HPDE6-E6E7 (cell line): Measurements from ENCODE around the gene PTPRG.

Source experiments
- DNase-seq: peaks from one replicate; pipeline ENCODE4 v3.0.0; 2011; ENCODE audit warnings: missing footprints; ENCODE audit errors: extremely low spot score

PTPRG gene

DNA sequence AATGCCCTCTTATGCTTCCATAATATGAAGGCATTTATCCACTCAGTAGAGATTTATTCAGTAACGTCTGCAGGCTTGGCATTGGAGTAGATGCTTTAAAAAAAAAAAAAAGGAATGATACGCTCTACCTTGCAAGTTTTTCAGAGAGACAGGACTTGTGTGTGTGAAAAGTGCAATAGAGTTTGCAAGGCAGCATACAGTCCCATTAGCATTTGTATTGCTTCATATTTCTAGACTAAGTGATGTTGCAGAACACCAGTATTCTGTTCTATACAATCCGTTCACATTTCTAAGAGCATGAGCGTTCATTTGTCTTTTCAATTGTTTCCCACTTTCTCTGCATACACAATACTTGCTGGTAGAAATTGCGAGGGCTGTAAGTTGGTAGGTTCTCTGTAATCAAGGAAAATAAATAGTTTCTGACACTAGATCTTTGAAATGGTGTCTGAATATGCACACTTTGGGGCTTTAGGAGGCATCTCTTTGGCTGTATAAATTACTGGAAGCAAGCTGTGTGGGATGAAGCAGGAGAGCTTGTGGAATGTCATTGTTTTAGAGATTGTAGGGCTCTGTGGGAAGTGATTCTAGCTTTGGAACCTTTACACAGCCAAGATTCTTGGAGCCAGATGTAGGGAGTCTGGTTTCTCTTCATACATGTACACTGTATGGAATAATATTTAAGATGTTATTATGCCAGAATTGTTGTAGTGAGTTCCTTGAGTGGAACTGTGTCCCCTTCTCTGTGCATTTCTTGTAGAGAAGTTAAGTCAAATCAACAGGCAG, 549.3 kb downstream of the PTPRG start:
- no peak for DNase-seq

DNA sequence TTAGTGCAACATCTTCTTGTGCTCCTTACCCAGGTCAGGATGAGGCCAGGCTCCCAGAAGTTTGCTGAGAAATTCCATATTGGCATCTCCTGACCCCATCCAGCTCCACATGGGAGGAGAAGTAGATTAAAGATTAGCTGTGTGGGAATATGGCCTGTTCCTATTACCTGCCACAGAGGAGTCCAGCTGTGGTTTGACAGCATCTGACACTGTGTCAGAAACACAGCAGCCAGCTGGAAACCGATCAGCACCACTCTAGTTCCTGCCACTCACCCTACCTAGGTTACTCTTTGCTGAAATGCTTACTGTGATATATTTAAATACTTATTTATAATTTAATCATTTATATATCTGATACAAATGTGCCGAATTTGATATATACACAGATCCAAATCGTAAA, 551.7 kb downstream of the PTPRG start:
- no peak for DNase-seq

DNA sequence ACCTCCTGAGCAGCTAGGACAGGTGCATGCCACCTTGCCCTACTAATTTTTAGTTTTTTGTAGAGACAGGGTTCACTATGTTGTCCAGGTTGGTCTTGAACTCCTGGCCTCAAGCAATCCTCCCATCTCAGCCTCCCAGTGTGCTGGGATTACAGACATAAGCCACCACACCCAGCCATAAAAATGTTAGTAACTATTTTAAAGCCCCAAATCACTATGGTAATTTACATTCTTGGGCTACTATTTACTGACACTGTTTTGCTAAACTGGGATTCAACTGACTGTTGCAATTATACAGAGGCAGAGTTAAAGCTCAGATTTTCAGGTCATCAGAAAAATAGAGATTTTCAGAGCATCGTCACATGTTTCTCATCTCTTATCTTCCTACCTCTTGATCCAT, 553.4 kb downstream of the PTPRG start:
- DNase-seq, result no peak

DNA sequence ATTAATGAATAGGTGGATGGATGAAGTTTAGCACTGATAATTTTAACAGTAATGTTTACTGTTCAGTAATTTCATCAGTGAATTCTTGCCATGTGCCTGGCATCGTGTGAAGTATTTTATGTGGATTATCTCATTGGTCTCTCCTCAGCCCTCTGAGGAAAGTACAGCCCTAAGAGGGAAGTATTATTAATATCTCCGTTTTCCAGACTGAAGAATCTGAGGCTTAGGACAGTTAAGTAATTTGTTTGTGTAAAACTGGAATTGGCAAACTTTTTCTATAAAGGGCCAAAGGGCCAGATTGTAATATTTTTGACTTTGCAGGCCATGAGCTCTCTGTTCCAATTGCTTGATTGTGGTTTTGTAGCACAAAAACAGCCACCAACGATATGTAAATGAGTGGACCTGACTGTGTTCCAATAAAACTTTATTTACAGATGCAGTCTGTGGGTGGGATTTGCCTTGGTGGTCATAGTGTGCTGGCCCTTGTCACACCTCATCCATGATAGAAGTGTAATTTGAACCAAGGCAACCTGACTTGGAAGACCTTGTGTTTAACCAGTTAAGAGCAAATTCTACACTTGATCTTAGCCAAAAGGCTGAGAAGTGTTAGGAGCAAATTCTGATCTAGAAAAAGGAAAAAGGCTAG, 556.7 kb downstream of the PTPRG start:
- DNase-seq, result no peak

DNA sequence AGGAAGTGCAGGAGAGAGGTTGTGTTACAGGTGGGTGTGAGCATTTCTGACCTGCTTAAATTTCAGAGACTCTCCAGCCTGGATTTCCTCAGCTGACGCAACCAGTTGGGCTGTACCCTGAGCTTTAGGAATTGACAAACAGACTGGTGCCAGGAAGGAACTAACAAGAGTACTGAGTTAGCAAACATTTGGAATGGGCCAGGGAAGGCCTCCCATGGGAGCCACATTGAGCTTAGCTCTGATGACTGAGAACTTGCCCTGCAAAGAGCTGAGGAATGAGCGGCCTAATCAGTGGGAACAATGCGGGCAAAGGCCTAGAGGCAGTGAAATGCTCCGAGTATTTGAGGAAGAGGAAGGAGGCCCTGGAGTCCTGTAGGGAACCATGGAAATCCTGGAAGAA, 557.8 kb downstream of the PTPRG start:
- DNase-seq, result no peak

DNA sequence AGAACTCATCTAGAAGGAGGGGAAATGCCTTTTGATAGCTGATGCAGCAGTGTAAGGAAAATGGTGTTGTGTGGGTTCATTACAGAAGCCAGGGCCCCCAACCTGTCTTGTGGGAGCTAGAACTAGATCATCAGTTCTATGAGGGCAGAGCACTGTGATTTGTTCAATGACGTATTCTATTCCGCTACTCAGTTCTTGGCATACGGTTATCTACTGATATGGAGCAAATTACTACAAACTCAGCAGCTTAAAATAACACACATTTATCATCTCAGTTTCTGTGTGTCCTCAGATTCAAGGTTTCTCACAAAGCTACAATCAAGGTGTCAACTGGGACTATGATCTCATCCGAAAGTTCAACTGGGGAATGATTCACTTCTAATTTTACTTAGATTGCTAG, 561.4 kb downstream of the PTPRG start:
- DNase-seq, result no peak

DNA sequence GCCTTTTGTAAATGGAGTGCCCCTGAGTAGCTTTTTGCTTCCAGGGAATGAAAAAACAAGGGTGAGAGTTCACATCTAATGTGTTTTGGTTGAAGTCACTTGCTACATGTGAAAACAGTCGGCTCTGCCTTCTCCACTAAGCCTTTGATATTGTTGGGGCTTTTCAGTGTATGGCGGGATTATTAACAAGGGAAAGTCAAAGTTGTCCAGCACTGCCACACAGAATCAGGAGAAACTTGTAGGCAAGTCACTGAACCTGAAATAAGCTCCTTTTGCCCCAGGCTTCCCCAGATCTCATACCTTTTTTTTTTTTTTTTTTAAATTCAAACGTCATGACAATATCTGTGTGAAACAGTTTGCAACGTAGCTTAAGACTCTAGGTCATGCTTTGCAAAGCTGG, 564.0 kb downstream of the PTPRG start:
- no peak for DNase-seq

DNA sequence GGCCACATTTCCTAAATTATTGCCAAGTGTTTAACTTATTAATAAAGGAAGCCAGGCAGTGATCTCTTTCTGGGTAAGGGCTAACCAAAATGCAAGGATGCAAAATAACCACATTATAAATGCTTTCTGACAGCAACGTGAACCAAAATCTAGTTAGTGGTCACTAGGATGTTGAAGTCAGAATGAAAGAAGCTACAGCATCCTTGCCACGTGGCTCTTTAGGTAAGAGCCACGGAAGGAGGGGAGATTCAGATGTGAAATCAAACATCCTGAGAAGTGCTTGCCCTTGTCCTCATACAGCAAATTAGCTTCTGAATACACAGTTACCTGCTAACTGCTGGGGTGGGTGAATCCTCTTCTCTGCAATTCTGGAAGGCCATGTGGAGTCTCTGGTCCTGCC, 565.7 kb downstream of the PTPRG start:
- DNase-seq, result no peak

DNA sequence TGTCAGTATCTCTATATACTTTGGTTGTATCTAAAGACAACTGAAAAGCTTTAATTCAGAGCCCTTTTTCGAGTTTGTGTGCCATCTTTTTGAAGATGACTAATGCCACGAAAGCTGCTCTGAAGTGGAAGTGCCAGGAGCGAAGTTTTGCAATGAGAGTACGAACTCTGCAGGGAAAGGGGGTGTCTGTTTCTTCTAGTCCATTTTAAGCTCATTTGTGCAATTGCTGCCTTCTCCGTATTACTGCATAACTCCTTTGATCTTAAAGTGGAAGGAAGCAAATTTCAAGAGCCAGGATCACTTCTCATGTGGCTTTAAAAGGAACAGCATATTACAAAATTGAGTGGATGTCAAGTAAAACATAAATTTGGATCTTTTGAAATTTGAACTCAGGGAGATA, 566.7 kb downstream of the PTPRG start:
- DNase-seq, result no peak

DNA sequence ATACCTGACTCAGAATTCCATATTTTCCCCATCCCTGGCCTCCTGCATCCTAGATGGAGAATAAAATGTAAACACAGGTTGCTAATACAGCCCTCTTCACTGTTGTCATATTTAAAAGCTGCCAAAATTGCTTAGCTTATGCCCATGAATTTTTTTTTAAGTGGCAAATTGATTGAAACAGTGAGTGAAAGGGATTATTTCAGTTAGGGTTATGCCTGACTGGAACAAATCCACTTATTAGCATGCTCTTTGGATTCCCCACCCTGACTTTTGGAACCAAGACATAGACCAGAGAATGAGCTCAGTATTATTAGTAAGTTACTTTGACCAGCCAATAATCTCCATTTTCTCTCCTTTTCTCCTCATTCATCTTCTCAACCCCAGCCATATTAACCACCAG, 567.3 kb downstream of the PTPRG start:
- DNase-seq, result no peak

DNA sequence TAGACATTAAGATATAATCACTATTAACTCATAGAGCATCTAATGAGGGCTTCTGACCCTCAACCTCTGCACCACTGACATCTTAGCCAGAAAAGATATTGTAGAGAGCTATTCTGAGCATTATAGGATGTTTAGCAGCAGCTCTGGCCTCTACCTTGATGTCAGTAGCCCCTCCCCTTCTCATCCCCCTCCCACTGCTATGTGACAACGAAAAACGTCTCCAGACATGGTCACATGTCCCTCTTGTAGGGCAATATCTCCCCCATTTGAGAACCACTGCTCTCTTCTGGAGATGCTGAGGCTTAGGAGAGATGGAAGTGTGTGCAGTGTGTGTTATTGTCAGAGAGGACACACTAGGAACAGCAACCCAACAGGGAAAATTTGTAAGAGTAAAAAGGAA, 569.7 kb downstream of the PTPRG start:
- DNase-seq, result no peak

DNA sequence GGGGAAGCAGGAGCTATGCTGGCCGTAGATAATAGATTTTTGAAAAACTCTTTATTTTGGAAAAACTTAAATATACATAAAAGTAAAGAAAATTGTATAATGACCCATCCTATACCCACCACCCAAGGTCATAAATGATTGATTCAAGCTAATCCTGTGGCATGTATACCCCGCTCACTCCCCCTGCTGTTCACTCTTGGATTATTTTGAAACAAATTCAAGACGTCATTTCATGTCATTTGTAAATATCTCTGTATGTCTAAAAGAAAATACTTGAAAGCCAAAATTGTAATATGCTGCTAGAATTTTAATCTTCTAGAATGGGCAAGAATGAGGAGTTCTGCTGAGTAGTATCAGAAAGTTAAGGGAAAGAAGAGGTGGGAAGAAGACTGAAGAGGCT, 570.2 kb downstream of the PTPRG start:
- DNase-seq, result no peak

DNA sequence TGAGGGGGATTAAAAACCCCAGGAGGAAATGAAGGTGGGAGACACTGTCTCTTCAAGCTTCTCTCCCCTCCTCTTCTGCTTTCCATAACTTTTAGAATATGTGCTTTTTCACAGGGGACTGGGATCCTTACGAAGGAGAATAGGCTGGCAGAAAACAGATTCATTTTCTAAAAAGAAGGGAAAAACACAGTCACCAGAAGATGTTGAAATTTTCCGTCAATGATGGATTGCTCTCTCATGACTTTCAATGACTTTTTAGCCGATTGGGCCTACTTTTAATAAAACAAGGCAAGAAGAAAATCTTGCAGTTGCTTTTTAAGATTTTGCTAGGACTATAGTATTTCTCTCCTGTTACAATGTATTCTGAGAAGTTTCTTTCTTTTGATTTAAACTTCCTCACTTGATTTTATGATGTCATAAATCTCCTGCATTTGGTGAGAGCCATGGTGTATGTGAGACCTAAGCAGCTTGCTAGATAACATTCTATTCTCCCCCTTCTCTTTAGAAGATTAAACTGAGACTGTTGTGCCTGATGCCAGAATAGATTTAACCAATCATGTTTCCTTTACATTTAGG, 570.7 kb downstream of the PTPRG start:
- no peak for DNase-seq

DNA sequence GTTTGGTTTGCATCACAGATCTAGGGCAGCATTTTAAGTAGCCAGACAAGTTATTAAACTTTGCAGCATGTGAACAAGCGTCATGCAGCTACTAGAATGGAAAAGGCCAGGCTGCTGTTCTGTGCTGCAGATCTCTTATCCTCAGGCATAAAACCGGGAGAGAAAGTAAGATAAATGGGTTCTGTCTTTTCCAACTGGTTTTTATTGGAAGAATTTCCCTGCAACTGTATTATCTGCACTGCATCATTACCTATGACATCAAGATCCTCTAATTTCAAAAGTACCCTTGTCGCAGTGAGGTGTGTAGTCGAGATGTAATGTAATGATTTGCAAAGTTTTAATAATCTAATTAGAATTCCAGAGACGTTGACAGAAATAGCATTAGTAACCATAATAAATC, 571.6 kb downstream of the PTPRG start:
- no peak for DNase-seq

DNA sequence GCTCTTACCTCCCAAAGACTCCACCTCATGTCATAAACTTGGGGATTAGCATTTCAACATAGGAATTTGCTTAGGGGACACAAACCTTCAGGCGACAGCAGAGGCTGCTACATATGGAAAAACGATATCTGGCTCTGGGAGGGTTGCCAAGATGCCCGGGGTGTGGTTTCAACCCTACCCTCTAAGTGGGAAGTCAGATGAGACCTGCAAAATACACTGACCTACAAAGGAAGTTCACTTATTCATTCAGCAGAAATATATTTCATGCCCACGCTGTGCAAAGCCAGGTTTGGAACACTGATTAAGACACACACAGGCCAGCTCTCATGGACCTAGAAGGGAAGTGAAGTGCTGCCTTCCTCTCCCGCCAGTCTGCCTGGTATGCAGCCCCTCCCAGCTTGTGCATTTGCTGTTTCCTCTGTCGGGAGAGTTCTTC, 572.7 kb downstream of the PTPRG start:
- DNase-seq, result no peak

DNA sequence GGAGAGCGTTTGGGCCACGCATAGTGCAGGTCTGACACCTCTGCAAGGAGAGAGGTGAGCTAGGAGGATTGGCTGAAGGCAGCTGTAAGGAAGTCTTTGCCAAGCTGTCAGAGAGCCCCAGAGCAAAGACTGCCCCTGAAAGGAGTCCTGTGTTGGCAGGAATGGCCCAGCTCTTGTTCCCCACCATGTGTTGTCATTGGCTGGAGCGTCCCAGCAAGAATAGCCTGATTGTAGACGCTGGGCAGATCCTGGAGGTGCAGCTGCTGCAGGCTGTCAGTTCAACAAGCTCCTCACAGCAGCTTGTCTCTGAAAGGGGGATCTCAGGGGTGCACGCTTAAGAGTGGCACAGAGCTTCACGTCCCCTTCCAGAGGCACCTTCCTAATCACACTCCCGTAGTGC, 574.4 kb downstream of the PTPRG start:
- no peak for DNase-seq

DNA sequence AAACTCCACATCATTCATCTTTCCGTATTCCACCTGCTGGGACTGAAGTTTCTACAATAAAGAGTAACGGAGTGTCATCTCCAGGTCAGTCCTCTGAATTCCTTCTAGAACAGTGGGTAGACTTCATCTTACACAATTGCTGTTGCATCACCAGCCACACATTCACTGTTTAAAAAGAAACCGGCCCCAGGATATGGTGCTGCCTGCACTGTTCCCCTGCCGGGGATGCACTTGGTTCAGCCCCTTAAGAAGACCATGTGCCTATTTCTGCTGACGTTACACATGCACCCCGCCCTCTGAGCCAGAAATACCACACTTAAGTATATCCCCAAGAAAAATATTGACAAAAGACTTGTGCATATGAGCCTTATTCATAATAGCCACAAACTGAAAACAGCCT, 578.6 kb downstream of the PTPRG start:
- no peak for DNase-seq

DNA sequence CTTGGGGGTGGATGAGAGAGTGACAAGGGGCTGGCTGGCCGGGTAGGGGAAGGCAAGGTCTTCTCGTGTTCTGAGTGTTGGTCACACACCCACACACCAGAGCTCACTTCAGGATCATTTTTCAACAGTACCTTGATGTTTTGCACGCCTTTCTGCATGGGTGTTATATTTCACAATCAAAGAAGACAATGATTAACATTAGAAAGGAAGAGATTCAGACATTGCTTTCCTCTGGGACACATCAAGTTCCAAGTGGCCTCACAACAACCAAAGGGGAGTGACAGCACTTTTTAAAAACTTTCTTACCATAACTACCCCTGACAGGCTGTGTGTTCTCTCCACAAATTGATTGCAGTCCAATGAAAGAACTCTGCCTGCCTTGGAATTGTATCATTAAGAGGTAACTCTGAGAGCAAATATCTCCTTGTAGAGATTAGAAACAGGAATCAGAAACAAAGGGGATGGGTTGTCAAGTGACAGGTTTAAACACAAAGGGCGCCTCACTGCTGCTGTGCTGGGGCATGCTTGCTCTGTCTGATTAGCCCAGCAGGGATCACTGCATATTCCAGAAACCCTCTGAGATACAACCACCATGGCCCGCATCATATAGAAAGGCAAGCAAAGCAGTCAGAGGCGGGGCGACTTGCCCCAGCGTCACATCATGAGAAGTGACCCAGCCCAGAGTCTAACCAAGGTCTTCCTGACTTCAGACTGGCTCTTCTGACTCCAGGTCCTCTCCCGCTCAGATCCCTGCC, 581.1 kb downstream of the PTPRG start:
- no peak for DNase-seq

DNA sequence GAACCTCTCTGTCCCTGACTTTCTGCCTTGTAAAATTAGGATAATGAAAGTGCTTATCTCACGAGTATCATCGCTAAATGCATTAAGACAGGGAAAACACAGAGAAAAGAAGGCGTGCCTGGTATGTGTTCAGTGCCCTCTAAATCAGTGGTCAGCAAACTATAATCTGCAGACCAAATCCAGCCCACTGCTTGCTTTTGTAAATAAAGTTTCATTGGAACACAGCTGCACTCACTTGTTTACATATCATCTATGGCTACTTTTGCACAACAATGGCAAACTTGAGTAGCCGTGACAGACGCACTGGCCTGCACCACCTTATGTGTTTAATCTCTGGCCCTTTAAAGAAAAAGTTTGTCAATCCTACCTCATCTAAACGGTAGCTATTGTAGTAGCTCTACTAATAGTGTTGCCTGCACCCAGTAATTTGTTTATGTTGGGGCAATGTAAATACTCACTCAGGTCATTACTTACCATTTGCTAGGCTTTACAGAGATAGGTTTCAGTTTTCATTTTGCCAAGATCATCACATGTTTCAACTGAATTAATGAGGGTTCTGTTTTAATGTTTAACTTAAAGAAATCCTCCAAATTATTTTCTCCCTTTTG, 582.6 kb downstream of the PTPRG start:
- no peak for DNase-seq

DNA sequence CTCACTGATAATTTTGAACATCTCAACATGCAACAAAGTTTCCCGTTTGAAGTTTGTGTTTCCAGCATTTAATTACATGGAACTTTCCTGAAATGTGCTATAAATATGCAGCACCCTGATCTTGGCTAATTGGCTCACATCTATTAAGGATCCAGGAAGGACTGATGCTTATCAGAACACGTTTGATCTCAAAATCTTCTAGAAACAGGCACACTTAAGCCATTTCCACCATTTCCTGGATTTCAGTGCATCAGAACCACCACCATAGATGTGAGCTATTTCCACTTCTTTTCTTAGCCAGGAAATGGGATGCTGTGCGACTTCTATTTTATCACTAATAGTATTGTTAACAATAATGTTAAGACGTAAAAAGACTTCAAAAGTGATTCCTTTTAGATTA, 583.1 kb downstream of the PTPRG start:
- DNase-seq, result no peak

DNA sequence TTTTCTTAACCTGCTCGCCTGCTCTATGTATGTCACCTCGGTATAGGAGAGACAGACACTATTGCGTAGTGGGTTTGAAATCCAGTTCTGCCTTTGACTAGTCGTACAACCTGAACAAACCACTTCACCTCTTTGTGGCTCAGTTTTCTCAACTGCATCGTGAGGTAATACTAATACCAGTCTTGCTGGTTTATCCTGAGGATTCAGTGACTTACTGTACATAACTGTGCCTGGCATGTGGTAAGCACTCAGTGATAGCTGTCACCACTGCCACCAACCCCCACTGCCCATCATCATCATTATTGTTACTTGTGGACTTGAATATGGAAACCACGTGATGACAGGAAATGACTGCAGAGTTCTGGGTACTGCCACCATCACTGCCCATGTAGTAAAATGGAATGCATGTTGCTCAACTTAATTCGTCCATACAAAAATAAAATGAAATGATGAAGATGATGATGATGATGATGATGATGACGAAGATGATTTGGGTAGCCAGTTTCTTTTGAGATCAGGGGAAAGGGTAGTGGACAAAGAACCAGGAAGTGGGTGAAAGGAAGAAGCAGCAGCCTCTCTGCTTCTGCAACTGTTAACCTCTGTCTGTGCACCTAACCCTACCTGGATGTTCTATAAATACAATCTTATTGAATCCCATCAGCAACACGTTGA, 583.9 kb downstream of the PTPRG start:
- DNase-seq, result no peak

DNA sequence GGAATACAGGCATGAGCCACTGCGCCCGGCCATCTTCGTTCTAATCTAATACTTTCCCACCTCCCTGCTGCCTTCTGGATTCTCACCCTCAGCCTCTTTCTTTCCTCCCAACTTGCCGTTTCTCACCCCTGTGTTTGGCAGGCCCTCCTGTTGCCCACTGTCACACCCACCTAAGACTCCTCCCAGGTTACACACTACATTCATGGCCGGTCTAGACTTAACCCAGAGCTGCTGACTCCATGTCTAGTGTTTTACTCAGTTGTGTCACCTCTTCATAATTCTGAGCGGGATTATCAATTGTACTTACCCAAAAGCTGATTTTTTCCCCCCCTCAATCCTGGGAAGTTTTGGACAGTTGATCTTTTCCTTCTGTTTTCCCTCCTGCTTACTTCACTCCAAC, 588.2 kb downstream of the PTPRG start:
- no peak for DNase-seq
